GM19463 (cell line): Measurements from ENCODE around the gene TWNK.

Source experiments
- ATAC-seq: cut with Tn5 transposase; IDR thresholded peaks from one replicate; pipeline ENCODE4 v1.9.1; 2021; ENCODE audit warnings: mild to moderate bottlenecking, moderate library complexity; ENCODE audit not compliant: unreplicated experiment

TWNK gene

DNA sequence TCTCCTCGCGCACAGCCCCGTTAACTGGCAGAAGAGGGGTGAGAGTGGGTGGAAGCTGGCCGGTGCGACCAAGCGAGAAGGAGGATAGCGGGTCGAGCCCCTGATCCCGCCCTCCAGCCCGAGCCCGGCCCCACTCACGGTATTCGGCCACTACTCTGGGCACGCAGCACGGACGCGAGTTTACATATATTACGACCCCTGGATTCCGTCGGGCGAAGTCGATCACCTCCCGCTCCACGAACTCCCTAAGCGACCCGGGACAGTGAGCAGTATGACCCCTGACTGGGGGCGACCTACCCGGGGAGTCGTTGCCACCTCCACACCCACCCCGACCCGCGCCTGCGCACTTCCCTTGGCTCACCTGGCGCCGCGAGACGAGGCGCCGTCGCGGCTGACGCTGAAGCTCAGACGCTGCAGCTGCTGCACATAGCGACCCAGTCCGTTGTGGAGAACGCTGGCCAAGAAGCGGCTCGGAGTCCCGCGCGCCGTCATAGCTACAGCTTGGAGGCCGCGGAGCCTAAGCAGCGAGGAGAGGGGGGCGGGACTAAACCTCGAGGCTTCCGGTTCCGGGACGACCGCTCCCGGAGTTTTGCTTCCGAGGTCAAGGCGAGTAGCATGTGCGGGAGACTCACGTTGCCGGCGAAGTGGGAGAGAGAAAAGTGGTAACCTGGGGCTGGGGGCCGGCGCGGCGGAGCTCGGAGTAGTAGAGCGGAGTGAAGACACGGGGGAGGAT, at the start of gene TWNK, which contains the start of gene MRPL43:
TSS of gene TWNK (plus strand) at position 592 of the 733 bp plus-strand sequence. CDS start 668 bp downstream, outside the sequence.
TSS of gene MRPL43 (minus strand) at position 546 of the 733 bp plus-strand sequence. CDS start at position 492, 54 bp downstream.
- peak; percentile 85 for ATAC-seq

DNA sequence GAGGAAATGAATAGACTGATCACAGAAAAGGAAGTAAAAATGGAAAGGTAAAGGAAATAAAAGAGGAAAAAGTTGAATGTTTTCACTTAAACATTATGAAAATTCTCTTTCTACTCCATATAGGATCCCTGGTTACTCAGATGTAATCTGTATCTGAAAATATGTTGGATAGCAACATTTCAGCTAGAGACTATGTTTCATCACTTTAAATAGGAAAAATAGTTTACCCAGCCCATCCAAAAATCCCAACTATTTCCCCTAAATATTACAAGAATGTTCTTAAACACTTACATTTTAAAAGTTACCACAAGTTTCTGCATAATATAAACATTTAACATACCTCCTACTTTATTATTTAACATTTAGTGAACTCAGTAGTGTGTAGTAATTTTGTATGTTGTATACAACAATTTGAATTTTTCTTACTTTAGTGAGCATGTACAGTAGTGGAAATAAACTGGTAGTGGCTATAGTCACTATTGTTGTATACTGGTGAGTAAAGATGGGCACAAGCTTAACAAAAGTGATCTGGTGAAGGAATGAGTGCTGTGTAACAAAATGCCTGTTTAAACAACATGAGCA, 47.5 kb upstream of the TWNK start:
- ATAC-seq, result no peak

DNA sequence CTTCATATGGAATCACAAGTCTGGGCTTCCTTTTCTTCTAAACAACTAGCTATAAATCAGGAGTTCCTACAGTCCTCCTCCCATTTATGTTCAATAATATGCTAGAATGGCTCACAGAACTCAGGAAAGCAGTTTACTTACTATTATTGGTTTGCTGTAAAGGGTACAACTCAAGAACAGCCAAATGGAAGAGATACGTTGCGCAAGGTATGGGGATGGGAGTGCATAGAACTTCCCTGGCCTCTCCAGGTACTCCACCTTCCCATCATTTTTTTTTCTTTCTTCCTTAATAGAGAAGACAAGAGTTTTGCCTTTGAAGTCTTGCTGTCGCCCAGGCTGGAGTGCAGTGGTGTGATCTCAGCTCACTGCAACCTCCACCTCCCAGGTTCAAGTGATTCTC, 45.1 kb upstream of the TWNK start:
- no peak for ATAC-seq

DNA sequence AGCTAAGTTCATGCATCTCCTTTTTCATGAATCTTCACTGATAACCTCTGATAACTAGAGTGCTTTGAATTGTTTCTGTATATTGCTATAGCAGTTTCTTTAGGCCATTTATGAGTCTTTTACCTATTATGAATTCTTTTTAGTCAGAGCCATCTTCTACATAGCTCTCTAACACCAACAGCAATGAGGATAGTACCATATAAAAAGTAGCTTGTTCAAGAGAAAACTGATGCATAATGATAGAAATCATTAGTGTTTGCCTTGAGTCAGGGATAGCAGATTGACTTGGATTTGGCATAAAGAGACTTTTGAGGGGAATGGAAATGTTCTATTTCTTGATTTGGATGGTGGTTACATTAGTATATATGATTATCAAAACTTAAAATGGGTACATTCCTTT, 43.8 kb upstream of the TWNK start:
- no peak for ATAC-seq

DNA sequence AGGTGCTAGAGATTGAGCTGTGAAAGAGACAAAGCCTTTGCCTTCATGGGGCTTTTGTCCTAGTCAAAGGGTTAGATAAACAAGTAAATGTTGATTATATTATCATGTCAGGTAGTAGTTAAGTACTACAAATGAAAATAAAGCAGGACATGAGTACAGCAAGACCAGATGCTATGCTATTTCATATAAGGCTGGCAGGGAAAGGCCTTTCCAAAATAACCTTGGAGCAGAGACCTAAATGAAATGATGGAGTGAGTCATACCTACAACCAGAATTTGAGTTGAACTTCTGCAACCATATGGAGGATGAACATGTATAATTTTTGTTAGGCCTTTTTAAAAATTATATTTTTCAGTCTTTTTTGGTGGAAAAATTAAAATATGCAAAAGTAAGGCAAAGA, 41.6 kb upstream of the TWNK start:
- no peak for ATAC-seq

- no peak for ATAC-seq
Observed at GRCh38 chr10:100948916-100949315, 38.4 kb upstream of the TWNK start.

DNA sequence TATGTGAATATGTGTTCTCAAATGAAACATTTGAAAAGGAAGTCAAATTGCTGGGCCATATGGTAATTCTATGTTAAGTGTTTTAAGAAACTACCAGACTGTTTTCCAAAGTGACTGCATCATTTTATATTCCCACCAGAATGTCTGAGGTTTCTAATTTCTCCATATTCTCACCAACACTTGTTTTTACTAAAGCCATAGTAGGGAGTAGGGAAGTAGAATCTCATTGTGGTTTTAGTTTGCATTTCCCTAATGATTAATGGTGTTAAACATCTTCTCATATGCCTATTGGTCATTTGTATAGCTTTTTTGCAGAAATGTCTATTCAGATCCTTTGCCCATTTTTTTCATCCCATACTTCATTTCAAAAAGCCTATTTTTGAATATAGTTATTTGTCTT, 27.1 kb upstream of the TWNK start:
- no peak for ATAC-seq

DNA sequence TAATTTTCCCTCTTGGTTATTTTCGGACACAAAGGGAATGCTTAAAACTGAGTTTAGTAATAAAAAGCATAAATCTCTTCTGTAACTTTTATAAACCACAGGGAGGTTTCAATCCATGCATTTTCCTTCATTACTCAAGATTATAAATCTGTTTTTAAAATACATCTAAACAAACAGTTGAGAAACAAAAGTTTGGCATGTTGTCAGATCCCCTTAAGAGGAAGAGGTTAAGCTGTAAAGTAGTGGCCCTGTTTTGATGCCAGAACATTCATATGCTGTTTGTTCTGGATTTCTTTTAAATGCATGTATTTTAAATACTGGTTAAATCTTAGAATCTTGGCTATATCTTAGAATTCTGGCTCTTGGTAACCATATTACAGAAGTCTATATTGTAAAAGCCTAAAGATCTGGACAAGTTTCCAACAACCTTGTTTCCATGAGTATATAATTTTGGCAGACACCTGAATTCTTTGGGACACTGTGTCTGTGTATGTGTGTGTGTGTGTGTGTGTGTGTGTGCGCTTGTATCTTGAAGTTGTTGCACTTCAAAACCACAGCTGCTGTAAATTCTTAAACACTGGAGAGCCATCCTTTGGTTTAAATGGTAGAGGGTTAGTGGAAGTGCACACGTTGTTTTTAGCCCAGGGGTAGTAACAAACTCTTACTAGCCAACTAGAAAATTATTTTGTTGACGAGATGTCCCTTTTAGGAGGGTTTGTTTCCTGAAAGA, 24.8 kb upstream of the TWNK start:
- ATAC-seq, result no peak

DNA sequence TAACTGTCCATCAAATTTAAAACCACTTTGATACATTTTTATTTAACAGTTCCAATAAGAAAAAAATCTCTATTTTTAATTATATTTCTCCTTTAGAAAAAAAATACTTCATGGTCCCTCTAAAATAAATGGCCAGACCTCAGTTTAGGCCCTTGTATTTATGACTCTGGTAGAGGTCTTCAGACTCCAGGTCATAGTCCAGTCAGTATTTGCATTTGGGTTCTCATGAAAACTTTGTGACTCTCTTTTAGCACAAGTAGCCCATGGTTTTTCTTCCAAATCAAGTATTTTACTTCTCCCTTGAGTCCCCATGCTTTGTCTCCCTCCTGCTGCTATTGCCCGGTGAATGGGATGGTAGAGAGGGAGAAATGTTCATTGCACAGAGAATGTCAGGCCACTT, 23.5 kb upstream of the TWNK start:
- ATAC-seq, result no peak

DNA sequence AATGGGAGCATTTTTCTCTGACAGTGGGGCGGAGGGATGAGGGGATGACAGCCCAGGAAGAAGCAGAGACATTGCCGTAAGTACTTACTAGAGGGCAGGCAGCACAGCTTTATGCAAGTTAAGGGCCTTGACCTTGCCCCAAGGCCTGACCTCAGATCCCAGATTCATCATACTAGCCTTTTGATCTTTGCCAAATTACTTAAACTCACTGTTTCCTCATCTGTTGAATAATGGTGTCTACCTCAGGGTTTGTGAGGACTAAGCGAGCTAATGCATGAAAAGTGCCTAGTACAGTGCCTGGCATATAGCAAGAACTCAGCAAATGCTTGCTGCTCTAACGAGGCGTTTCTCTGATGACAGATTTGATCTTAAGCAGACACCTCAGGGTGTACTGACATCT, 21.5 kb upstream of the TWNK start:
- ATAC-seq, result no peak

GRCh38 chr10:100966887-100967286, 20.5 kb upstream of the TWNK start:
- no peak for ATAC-seq

GRCh38 chr10:100967332-100967731, 20.0 kb upstream of the TWNK start:
- no peak for ATAC-seq

DNA sequence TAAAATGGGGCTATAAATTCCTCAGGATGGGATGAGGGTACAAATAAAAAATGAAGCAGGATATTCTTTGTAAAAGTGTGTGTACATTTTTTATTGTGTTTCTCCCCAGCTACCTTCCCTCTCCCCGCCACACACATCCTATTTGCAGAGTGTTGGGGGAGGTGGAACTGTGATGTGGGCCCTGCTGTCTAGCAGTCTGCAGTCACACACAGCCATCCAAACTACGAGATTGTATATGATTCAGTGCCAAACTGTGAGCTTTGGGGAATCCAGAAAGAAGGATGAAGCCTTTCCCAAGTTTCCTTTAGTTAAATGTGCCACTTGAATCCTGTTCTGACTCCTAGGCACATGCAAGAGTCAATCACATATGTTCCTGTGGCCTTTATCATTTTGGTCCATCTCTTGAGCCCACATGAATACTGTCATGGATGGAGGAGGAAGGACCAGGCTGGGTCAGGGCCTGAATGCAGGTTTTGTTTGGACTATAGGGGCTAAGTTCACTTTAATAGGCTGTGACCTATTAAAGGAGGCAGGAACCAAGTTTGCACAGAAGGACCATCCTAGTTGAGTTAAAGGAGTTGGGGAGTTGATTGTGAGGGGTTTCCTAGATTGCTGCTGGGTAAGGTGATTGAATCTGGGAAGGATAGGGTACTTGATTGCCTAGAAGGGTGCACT, 19.1 kb upstream of the TWNK start:
- ATAC-seq, result no peak

- ATAC-seq, result no peak
Observed at GRCh38 chr10:100968863-100969186, 18.5 kb upstream of the TWNK start.

DNA sequence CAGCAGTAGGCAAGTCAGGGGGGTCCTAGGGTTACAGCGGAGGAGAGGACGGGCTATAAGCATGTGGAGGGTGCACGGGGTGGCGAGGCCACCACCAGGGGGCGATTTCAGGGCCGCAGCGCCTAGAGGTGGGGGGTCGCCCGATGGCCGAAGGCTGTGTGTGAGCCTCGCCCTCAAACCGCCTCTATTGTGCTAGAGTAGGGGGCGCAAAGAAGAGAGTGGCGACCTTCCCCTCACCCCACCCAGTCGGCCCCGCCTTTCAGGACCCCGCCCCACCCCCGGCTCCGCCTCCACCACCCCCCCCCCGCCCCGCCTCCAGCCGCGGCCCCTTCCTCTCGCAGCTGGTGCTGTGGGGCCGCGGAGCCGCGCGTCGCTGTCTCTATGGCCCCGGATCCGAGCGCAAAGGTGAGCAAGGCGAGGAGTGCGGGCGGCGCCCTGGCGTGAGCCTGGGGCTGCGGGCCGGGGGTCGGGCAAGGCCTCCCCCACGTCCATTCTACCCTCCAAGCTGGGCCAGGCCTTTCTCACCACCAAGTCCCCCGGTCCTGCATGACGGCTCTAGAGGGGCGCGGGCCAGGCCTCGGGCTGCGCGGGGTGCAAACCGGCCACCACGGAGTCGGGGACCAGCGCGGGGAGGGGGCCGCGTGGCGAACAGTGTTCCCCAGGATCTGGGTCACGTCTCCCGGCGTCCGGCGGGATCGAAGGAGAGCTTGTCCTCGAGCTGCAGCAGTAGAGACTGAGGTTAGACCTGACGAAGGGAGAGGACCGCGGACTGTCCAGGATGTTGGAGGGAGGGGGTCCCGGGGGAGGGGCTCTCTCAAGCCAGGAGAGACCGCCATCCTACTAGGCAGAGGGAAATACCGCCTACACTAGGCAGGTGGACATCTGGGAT, 17.9 kb upstream of the TWNK start, which contains the start of gene SEMA4G:
TSS of gene SEMA4G (plus strand) at position 318 of the 889 bp plus-strand sequence. CDS start 3,409 bp downstream, outside the sequence.
- no peak for ATAC-seq

DNA sequence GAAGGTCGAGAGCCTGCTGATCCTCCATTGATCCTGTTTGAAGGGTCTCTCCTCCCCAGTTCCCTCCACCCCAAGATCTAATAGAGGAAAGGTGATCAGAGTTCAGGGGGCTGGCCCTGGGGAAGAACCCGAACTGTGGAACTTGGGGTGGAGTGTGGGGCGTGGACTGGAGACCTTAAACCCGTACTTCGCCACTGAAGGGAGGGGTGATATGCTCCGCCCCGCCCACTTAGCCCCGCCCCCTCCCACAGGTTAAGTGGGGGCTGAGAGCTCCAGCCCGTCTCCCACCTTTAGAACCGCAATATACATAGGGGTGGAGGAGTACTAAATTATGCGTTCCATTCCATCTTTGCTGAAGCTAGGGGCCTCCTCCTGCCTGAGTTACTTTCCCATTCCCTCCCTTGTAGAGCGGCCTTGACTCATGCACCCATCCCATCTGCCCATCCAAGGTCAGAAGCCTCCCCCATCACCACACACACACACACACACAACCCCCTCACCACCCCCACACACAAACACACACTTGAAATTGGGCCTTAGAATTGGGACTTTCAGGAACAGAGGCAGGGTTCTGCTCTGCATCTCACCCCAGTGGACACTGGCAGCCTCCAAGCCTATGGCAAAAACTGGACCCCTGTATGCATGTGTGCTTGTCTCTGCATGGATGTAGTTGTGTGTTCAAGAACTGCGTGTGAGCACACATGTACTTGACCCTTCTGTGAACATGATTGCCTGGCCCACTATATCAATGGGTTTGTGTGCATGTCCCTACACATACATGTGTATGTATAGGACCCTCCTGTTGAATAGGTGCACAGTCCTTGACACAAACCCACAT, 17.0 kb upstream of the TWNK start:
- no peak for ATAC-seq

- no peak for ATAC-seq
Observed at GRCh38 chr10:100970914-100971811, 16.2 kb upstream of the TWNK start.

DNA sequence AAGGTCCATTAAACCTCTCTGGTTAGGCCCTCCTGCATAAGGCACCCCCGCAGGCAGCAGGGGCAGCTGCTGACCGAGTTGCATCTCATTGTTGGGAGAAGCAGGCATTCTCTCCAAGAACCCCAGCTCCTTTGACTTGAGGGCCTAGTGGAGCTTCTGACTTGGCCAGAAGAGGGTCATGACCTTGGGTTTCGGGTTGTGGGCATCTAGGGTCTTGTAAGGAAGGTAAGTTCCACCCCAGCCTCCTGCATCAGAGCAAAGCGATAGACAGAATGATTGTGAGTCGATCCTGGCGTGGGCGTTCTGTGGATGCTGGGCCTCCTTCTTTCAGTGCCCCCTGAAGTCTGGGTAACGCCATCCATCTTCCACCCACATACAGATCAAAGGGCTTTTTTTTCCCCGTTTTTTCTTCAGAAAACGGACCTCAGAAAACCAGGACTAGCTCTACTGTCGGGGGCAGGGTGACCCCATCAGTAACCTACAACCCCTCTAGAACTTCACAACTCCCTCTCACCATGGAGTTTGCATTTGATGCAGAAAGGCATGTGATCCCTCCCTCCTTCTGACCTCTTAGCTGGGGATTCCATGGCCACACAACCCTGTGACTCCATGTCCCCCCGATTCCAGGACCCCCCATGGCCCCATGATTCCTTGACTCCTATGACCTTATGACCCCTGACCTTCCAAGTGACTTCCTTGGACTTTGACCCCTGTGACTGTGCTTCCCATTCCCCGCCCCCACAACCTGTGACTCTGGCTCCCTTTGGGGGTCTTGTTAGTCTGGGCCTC, 15.0 kb upstream of the TWNK start:
- ATAC-seq, result no peak
